ENCODE results near the gene CYB5RL. TPM values are rescaled to one million over a fixed set of nuclear protein-coding genes. Genes with fewer than 3 reads are reported as not detected.
"Not testable (repeated sequence)": the region's sequence is repeated elsewhere in the genome, so short reads cannot be mapped to it uniquely, and the experiment has no call there.

Gene CYB5RL
- polyA plus RNA-seq (2013, experiment 1 of 2; ENCODE audit: insufficient read length), result 5.3 TPM
- 6.5 TPM for polyA plus RNA-seq (2013, experiment 2 of 2; ENCODE audit: insufficient read length)

- peak; percentile 96 for DNase-seq
These were observed at the start of gene CYB5RL, which contains the start of gene MRPL37 for GRCh38 chr1:54199765-54200518. CYB5RL (minus strand) TSS chr1:54200030; CDS start chr1:54195616, 4,414 bp downstream. MRPL37 (plus strand) TSS chr1:54200167; CDS start chr1:54200244, 77 bp downstream.

- DNase-seq, result no peak
These were observed 49.1 kb upstream of the CYB5RL start for GRCh38 chr1:54248966-54249365.

- no peak for DNase-seq
These were observed 48.2 kb upstream of the CYB5RL start for GRCh38 chr1:54247863-54248515.

GRCh38 chr1:54246116-54246721 is 46.4 kb upstream of the CYB5RL start:
- no peak for DNase-seq

- DNase-seq, result no peak
These were observed 45.7 kb upstream of the CYB5RL start for GRCh38 chr1:54245501-54245900.

GRCh38 chr1:54244655-54245054 is 44.8 kb upstream of the CYB5RL start:
- no peak for DNase-seq

- DNase-seq, result no peak
These were observed 43.2 kb upstream of the CYB5RL start for GRCh38 chr1:54243022-54243421.

- no peak for DNase-seq
These were observed 41.5 kb upstream of the CYB5RL start for GRCh38 chr1:54241364-54241763.

GRCh38 chr1:54240741-54241335 is 41.0 kb upstream of the CYB5RL start:
- DNase-seq, result no peak

GRCh38 chr1:54239631-54240031 is 39.8 kb upstream of the CYB5RL start:
- DNase-seq, result peak; percentile 73

GRCh38 chr1:54239035-54239383 is 39.2 kb upstream of the CYB5RL start:
- peak; percentile 74 for DNase-seq

- no peak for DNase-seq
These were observed 38.7 kb upstream of the CYB5RL start for GRCh38 chr1:54238353-54239034.

GRCh38 chr1:54237586-54237985 is 37.8 kb upstream of the CYB5RL start:
- no peak for DNase-seq

- DNase-seq, result no peak
These were observed 34.5 kb upstream of the CYB5RL start for GRCh38 chr1:54234284-54234683.

GRCh38 chr1:54233196-54233595 is 33.4 kb upstream of the CYB5RL start:
- not testable (repeated sequence) for DNase-seq

GRCh38 chr1:54230507-54231339 is 30.9 kb upstream of the CYB5RL start:
- no peak for DNase-seq

GRCh38 chr1:54229281-54229891 is 29.6 kb upstream of the CYB5RL start:
- peak; percentile 81 for DNase-seq

- DNase-seq, result no peak
These were observed 28.8 kb upstream of the CYB5RL start for GRCh38 chr1:54228638-54229079.

GRCh38 chr1:54227891-54228310 is 28.1 kb upstream of the CYB5RL start:
- no peak for DNase-seq

GRCh38 chr1:54227091-54227602 is 27.3 kb upstream of the CYB5RL start:
- peak; percentile 36 for DNase-seq
